Endothelial cell of umbilical vein (primary cell): ENCODE results near the gene MAN2A1. TPM values are rescaled to one million over a fixed set of nuclear protein-coding genes. Genes with fewer than 3 reads are reported as not detected.

ENCODE experiments used
- BruUV-seq: library from RNA; stranded (reverse); fragments of 400-500 nt; replicated peaks from 2 replicates; lab custom pipeline; 2021; lab: Mats Ljungman, UMichigan
- CTCF ChIA-PET: fragments of 300-600, 350-600 bp; sonication (Branson Sonifier 250); formaldehyde crosslinking; loops from one replicate; lab custom pipeline; 2021; ENCODE audit warnings: antibody characterized with exemption, inconsistent platforms; lab: Charles Lee
- POLR2A ChIA-PET: fragments of 300-600, 350-600 bp; sonication (Branson Sonifier 250); formaldehyde crosslinking; loops from one replicate; lab custom pipeline; 2021; ENCODE audit warnings: antibody characterized with exemption, inconsistent platforms; lab: Charles Lee
- DNase-seq: peaks from one replicate; pipeline ENCODE4 v3.0.0-alpha.2; 2011; ENCODE audit warnings: low read depth, low spot score
- FAIRE-seq: peaks from 2 replicates; lab custom pipeline; 2011; peaks lifted over from hg19 to GRCh38; lab: Jason Lieb, UNC
- H2AFZ ChIP-seq: 2 replicates; pipeline ENCODE4 v1.6.0; 2012; ENCODE audit warnings: low read depth, low read length, control low read depth, inconsistent platforms
- H3K27ac ChIP-seq: 2 replicates; pipeline ENCODE4 v1.5.1; 2011; ENCODE audit warnings: low read depth, mild to moderate bottlenecking, control low read depth, low read length, moderate library complexity; ENCODE audit not compliant: insufficient read depth
- H3K27me3 ChIP-seq, 2 experiments: 2 replicates each; pipeline versions ENCODE4 v1.6.0 to v1.6.1; 2011; ENCODE audit warnings: low read length in 2 of 2, mixed read lengths in 1 of 2; ENCODE audit not compliant: control insufficient read depth in 2 of 2, insufficient read depth in 2 of 2
- H3K36me3 ChIP-seq, 2 experiments: 2 replicates in 1 of 2; 3 replicates in 1 of 2; pipeline ENCODE4 v1.5.1; 2011; ENCODE audit warnings: low read length in 2 of 2, mild to moderate bottlenecking in 1 of 2, moderate library complexity in 1 of 2; ENCODE audit not compliant: control insufficient read depth in 2 of 2, insufficient read depth in 2 of 2; ENCODE audit errors: extremely low read depth in 1 of 2
- H3K4me1 ChIP-seq: 3 replicates; pipeline ENCODE4 v1.5.1; 2011; ENCODE audit warnings: mild to moderate bottlenecking, low read length; ENCODE audit not compliant: control insufficient read depth, insufficient read depth; ENCODE audit errors: extremely low read depth
- H3K4me2 ChIP-seq: 2 replicates; pipeline ENCODE4 v1.6.1; 2011; ENCODE audit warnings: low read length, control low read depth, mixed read lengths; ENCODE audit not compliant: insufficient read depth
- H3K4me3 ChIP-seq, 3 experiments: fragments of 200-600 bp in 1 of 3; sonication (generic), shearing (Covaris generic) in 1 of 3; replicated peaks in 1 of 3; 2 replicates each; pipeline ENCODE4 v1.5.1; 2011 to 2016; ENCODE audit warnings: control low read depth in 3 of 3, low read length in 3 of 3, mild to moderate bottlenecking in 2 of 3, inconsistent platforms in 1 of 3, low read depth in 1 of 3, moderate library complexity in 1 of 3; ENCODE audit not compliant: insufficient read depth in 1 of 3
- H3K79me2 ChIP-seq: 2 replicates; pipeline ENCODE4 v1.6.0; 2012; ENCODE audit warnings: low read length, inconsistent platforms; ENCODE audit not compliant: control insufficient read depth, insufficient read depth
- H3K9ac ChIP-seq: replicated peaks from 2 replicates; pipeline ENCODE3; 2011; ENCODE audit warnings: low read length, control low read depth; ENCODE audit not compliant: insufficient read depth; ENCODE audit errors: extremely low read depth
- H3K9me1 ChIP-seq: replicated peaks from 3 replicates; pipeline ENCODE4 v1.6.0; 2011; ENCODE audit warnings: mild to moderate bottlenecking, low read length; ENCODE audit not compliant: control insufficient read depth, insufficient read depth; ENCODE audit errors: extremely low read depth
- H3K9me3 ChIP-seq: replicated peaks from 2 replicates; pipeline ENCODE4 v1.5.1; 2012; ENCODE audit warnings: low read length, inconsistent platforms; ENCODE audit not compliant: control insufficient read depth, insufficient read depth
- H4K20me1 ChIP-seq: replicated peaks from 2 replicates; pipeline ENCODE3; 2011; ENCODE audit warnings: mild to moderate bottlenecking, low read length; ENCODE audit not compliant: control insufficient read depth, insufficient read depth; ENCODE audit errors: extremely low read depth
- CTCF ChIP-seq, 2 donors: IDR thresholded peaks; 1 replicate in 1 of 2; 2 replicates in 1 of 2; pipeline ENCODE4 v1.5.1; 2011; ENCODE audit warnings: low read length in 2 of 2, mild to moderate bottlenecking in 2 of 2, moderate library complexity in 2 of 2, control low read depth in 1 of 2, inconsistent platforms in 1 of 2, low read depth in 1 of 2; ENCODE audit not compliant: insufficient read depth in 1 of 2; ENCODE audit errors: extremely low read depth in 1 of 2
- EZH2 ChIP-seq: IDR thresholded peaks from 2 replicates; pipeline ENCODE4 v1.6.1; 2012; ENCODE audit warnings: borderline replicate concordance, low read depth, mild to moderate bottlenecking, moderate library complexity, low read length, inconsistent platforms; ENCODE audit not compliant: severe bottlenecking
- FOS ChIP-seq: IDR thresholded peaks from 2 replicates; pipeline ENCODE4 v1.6.1; 2011; ENCODE audit warnings: mild to moderate bottlenecking, low read length, moderate library complexity, borderline replicate concordance; ENCODE audit not compliant: insufficient read depth
- GATA2 ChIP-seq: IDR thresholded peaks from 2 replicates; pipeline ENCODE4 v1.7.0; 2011; ENCODE audit warnings: low read depth, mild to moderate bottlenecking, moderate library complexity, mixed read lengths, low read length; ENCODE audit not compliant: insufficient read length, insufficient read depth
- JUN ChIP-seq: IDR thresholded peaks from 2 replicates; pipeline ENCODE4 v1.6.1; 2011; ENCODE audit warnings: borderline replicate concordance, low read depth; ENCODE audit not compliant: insufficient read length, insufficient read depth
- MYC ChIP-seq: IDR thresholded peaks from one replicate; pipeline ENCODE4 v1.6.1; 2011; ENCODE audit warnings: mild to moderate bottlenecking, low read depth, low read length
- POLR2A ChIP-seq: IDR thresholded peaks from 2 replicates; pipeline ENCODE4 v1.6.1; 2012; ENCODE audit warnings: low read depth, mild to moderate bottlenecking, control low read depth, low read length
- POLR2AphosphoS5 ChIP-seq: IDR thresholded peaks from 2 replicates; pipeline ENCODE4 v1.6.1; 2012; ENCODE audit warnings: low read depth, mild to moderate bottlenecking, control low read depth, low read length, moderate library complexity; ENCODE audit not compliant: insufficient read depth
- dilution Hi-C: fragments of 300-500 bp; cut with MboI; formaldehyde crosslinking; loops from one replicate; pipeline ENCODE4 v1.15.0; 2019; ENCODE audit warnings: low sequenced_read_pairs; ENCODE audit not compliant: extremely low pct_ligation_motif_present
- intact Hi-C: fragments of 100-400 bp; cut with micrococcal nuclease; formaldehyde crosslinking; loops from one replicate; pipeline ENCODE4 v1.10.0; 2022
- polyA plus RNA-seq, 4 experiments: library from polyadenylated mRNA; depleted of rRNA in 3 of 4; stranded (reverse) in 3 of 4; unstranded in 1 of 4; fragments of >200 nt; gene quantifications; 2 replicates each; pipeline versions ENCODE4 v1.2.1 to v1.2.3, GENCODE V29; 2011 to 2012; ENCODE audit warnings: missing spikeins in 1 of 4
- total RNA-seq: library from RNA; stranded (reverse); gene quantifications from 2 replicates; pipeline ENCODE4 v1.2.3, GENCODE V29; 2021
- TF ChIP-seq, protein P1 (sequence below): IDR thresholded peaks from 2 replicates; pipeline ENCODE4 v1.6.1; 2011; ENCODE audit not compliant: insufficient read depth, insufficient read length

MAN2A1 gene
- total and polyA plus RNA-seq, 2 donors (not counting 3 experiments of a cell fraction or from before 2014, with no cell fraction given): 20.8 to 54.8 TPM

- Histone ChIP-seq H3K9ac (no peak overlapping the region), H3K36me3 (no peaks in the 10 kb centered on the region), H3K4me3 (no peak overlapping the region), H3K4me2 (no peak overlapping the region), H3K9me3 (no peaks in the 10 kb centered on the region), H3K27ac (no peak overlapping the region), H3K4me1 (no peaks in the 10 kb centered on the region), H3K27me3 (no peaks in the 10 kb centered on the region), H2AFZ (no peak overlapping the region), H3K9me1 (no peaks in the 10 kb centered on the region), H4K20me1 (no peaks in the 10 kb centered on the region), H3K79me2 (no peaks in the 10 kb centered on the region)
- BruUV-seq: no TSS peak
- ChIA-PET POLR2A (no interaction called here), CTCF (no interaction called here)
- no peak for TF ChIP-seq JUN
- no peak for TF ChIP-seq MYC
- no peak for TF ChIP-seq POLR2AphosphoS5
- no peak for TF ChIP-seq GATA2
- TF ChIP-seq, protein P1, sequence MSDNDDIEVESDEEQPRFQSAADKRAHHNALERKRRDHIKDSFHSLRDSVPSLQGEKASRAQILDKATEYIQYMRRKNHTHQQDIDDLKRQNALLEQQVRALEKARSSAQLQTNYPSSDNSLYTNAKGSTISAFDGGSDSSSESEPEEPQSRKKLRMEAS: no peak
- TF ChIP-seq POLR2A: no peak
- TF ChIP-seq FOS: no peak
- TF ChIP-seq CTCF (IDR thresholded peaks at IDR 0.05; ENCODE audit: extremely low read depth in 1 of 2, insufficient read depth in 1 of 2, low read depth in 1 of 2, low read length in 2 of 2): no peak
- no peak for TF ChIP-seq EZH2
- intact Hi-C loops (no loop called here), dilution Hi-C loops (no loop called here)
- no peak for DNase-seq
- FAIRE-seq: no peak
These were observed 147.6 kb downstream of the MAN2A1 start for GRCh38 chr5:109837231-109837861.
